Measurements from ENCODE around the gene PLCD1.
"Not testable (repeated sequence)": the region's sequence is repeated elsewhere in the genome, so short reads cannot be mapped to it uniquely, and the experiment has no call there.

The PLCD1 gene

DNA sequence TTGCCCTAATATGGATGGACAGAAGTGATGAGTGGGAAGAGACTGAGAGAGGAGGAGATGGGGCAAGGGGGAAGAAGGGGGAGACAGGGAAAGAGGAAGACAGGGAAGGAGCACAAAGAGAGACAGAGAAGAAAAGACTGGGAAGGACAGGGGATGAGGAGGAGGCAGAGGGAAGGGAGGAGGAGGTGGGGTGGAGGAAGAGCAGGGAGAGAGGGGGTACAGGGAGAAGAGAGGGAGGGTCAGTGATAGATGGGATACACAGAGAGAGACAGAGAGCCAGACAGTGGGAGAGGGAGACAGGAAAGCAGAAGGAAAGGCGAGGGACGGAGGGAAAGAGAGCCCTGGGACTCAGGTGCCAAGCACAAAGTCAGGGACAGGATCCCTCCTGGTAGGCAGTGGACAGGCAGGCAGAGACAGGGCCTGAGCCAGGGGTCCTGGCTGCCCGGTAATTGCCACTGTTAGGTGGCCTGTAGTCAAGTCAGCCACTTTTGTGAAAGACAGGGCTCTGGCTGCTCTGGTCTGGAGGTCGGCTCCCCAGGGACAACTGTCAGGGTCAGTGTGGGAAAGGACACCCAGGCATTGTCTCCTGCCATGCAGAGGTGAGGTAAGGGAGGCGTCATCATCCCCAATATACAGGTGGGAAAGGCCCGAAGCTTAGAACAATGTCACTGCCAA, 29.1 kb downstream of the PLCD1 start:
- no peak for DNase-seq (ENCODE audit: low spot score)

DNA sequence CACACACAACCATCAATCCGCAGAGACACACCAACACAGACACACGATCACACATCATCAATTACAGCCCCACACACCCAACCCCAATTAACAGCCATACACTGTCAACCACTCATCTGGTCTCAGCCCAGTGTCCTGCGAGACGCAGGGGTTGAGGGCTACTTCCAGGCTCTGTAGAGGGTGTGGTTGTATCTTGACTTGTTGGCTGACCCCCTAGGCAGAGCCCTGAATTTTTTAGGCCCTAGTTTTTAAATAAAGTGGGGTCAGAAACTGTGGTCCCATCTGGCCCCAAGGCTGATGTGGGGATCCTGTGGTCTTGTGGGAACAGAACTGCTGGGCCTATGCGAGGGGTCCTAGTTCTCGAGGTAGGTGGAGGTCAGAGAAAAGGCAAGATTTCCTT, 29.6 kb downstream of the PLCD1 start:
- DNase-seq (ENCODE audit: low spot score): no peak

DNA sequence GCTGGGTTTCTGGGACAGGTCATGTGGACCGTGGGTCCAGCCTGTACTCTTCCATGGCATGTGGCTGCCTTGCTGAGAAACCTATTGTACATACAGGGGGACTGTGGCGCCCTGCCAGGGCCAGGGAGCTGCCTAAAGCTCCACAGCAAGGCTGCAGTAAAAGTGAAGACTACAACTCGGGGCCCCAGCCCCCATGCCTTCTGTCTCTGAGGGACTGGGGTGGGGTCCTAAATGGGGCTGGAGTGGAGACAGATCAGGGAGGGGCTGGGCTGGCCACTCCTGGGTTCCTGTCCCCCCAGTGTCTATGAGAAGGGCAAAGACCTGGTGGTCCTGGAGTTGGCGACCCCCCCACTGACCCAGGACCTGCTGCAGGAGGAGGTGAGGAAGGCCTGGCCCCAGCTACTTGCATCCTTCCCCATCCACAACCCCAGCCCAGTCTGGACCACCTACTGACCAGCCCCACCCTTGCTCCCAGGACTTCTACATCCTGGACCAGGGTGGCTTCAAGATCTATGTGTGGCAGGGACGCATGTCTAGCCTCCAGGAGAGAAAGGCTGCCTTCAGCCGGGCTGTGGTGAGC, 31.6 kb downstream of the PLCD1 start:
- DNase-seq (ENCODE audit: low spot score): no peak

DNA sequence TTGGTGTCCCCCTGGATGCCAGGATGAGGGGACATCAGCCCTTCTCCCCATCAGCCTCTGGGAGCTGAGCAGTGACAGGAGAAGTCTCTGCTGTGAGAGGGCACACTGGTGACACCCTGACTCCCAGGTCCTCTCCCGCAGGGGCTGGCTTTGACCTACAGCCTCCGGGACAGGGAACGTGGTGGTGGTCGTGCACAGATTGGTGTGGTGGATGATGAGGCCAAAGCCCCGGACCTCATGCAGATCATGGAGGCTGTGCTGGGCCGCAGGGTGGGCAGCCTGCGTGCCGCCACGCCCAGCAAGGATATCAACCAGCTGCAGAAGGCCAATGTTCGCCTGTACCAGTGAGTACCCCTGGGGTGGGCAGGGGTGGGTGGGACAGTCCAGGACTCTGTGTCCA, 32.1 kb downstream of the PLCD1 start:
- no peak for DNase-seq (ENCODE audit: low spot score)

DNA sequence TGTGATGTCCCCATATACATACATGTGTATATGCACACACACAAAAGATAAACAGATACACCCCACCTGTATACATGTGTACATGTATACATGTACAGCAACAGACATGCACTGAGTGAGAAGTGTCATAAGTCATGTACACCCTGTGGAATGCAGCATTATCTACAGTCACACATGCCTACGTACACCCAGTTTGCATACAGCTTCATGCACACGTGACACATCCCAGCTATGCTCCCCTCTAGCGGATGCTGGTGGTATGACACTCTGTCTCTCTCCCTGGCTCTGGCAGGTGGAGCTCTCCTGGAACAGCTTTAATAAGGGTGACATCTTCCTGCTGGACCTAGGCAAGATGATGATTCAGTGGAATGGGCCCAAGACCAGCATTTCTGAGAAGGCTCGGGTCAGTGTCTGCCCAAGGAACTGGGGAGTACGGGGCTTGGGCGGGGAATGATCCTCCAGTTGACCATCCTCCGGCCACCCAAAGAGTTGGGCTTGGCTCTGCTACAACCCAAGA, 32.6 kb downstream of the PLCD1 start:
- peak; percentile 88 for DNase-seq (ENCODE audit: low spot score)

DNA sequence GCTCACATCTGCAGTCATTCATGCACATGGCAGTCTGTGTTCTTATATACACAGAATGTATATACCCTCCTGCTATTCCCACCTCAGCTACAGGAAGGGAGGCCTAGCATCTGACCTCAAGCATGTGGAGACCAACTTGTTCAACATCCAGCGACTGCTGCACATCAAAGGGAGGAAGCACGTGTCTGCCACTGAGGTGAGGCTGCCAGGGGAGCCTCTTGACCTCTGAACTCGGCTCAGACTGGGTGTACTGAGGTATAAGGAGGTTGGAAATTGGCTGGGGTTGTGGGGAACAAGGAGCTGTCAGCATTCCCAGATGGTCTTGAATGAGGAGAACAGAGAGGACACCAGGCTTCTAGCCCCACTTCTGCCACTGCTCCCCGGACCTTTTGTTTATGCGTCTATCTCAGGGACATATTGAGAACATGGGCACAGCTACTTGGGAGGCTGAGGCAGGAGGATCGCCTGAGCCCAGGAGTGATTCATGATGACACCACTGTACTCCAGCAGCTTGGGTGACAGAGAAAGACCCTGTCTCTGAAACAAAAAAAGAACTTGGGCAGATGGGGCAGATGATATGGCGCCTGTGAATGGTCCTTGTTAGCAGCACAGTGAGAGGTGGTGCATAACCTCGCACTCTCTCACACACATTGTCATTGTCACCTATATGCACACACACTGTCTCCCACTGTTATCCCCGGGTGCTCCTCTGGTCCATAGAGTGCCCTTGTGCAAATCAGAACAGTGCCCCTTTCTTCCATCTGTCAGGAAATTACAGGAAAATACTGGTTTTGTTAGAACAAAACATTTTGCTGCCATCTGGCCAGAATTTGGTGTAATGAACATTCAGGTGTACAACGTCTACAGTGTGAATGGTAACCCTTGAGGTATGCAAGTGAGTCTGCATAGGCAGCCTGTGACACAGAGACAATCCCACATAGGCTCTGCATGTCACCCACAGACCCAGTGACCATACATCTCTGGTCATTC, 33.5 kb downstream of the PLCD1 start:
- no peak for DNase-seq (ENCODE audit: low spot score)

DNA sequence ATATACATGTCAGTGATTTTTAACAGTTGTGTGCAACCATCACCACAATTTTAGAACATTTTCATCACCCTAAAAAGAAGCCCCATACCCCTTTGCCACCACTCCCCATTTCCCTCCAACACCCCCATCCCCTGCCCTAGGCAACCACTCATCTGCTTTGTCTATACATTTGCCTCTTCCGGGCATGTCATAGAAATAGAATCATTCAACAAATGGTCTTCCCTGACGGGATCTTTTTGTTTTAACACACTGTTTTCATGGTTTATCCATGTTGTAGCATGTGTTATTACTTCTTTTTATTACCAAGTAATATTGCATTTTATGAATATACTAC, 34.8 kb downstream of the PLCD1 start:
- no peak for DNase-seq (ENCODE audit: low spot score)

DNA sequence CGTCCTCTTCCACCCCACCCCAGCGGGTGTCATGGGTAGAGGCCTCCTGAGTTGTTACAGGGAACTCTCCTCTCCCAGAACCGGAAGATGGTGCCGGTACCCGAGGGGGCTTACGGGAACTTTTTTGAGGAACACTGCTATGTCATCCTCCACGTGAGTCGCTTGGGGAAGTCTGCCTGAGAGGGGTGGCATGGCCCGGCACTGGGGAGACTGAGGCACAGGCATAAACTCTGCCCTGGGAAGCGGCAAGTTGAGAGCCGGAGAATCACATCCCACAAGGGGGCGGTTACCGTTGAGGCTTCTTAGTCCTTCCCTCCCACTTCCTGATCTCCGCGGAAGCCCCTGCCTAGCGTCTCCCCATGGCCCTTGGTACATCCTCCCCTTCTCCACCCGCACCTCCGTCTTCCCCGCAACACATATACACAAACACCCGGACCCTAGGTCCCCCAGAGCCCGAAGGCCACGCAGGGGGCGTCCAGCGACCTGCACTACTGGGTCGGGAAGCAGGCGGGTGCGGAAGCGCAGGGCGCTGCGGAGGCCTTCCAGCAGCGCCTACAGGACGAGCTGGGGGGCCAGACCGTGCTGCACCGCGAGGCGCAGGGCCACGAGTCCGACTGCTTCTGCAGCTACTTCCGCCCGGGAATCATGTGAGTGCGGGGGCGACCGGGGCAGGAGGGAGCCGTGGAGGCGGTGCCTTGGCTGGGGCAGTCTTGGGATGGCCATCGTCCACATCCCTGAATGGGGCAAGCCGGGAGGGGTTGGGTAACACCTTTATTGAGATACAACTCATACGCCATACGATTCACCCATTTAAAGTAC, 35.4 kb downstream of the PLCD1 start:
- DNase-seq (ENCODE audit: low spot score): peak; percentile 88

DNA sequence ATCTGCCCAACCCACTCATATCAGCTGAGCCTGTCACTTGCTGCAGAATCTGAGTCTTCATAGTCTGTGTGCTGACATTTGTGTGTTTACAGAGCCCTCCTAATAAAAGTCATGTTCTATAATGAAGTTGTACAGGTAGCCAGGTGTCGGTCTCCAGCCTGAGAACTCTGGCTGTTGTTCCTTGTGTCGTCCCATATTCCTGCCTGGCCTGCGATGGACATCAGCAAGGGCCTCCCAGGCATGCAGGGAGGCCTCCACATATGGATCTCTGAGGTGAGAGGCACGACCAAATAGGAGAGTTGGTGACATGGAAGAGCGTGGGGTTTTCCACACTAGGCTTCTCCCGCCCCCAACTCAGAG, 36.0 kb downstream of the PLCD1 start:
- no peak for DNase-seq (ENCODE audit: low spot score)

DNA sequence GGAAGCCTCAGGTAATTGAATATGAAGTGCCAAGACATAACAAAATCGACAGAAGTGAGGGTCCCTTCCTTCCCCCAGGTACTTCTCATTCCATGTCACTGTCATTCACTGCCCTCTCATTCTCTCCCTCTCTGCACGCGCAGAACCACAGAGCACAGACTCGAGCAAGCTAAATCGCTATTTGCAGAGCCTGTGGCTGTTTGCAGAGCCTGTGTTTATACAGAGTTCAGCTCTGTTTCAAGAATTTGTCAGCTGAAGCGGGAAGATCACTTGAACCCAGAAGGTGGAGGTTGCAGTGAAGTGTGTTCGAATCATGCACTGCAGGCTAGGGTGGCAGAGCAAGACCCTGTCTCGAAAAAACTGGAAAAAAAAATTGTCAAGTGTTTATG, 36.4 kb downstream of the PLCD1 start:
- DNase-seq (ENCODE audit: low spot score): no peak

DNA sequence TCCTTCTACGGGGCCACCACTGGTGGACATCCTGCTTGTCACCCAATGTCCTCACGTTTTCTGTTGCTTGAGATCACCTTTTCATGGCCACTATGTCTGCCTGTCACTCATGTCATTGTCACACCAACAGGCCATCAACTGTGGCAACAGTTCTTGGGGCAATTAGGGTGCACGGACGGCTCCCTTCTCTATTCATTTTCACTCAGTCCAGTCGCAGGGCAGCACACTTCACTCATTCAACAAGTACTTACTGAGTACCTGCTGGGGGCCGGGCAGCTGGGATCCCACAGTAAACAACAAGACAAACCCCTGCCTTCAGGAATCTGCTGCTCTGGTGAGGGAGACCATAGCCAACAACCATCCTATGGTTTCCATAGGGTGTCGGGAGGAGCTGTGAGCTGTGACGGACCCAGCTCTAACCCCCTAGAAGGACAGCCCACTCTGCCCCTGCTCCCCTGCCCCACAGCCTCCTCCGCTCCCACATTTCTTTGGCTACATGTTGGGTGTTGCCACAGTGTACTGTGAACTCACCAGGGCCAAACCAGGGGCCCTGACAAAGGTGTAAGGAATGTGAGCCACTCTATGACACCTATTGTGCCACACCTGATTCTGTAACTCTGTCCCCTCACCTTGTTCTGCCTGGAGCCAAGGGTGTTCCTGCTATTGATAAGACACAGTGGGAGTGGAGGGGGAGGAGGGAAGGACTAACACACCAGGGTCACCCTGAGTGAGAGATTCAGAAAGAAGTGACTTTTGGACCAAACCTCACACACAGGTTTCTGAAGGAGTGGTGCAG, 37.0 kb downstream of the PLCD1 start:
- no peak for DNase-seq (ENCODE audit: low spot score)

DNA sequence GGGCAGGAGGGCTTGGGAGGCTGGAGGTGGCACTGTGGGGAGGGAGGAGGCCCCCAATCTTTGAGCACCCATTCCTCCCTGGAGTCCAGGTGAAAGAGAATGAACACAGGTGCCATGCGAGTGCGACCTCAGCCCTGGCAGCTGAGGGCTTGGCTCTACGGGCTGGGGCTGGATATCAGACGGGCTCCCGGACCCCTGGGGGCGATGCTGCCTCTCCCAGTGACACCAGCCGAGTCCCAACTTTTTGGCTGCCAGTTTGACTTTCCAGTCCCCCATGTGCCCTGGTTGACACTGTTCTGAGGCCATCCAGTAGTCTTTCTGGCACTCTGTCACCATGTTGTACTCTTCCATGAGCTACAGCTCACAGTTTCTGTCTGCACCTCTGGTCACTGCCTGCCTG, 37.6 kb downstream of the PLCD1 start:
- no peak for DNase-seq (ENCODE audit: low spot score)

DNA sequence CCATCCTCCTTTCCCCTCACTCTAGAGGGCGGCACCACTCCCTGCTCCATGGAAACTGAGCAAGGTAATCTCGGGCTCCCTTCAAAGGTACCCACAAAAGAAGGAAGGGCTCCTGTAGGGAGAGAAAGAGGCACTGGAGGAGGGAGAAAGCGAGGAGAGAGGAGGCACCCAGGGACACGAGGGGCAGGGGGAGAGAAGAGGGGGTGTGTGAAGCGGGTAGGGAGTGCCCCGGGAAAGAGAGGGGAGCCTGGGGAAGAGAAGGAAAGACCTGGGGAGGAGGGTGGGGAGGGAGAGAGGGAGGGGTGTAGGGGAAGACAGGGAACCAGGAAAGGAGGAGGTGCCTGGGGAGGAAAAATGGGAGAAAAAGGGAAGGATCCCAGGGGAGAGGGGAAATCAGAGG, 38.3 kb downstream of the PLCD1 start:
- DNase-seq (ENCODE audit: low spot score): no peak

DNA sequence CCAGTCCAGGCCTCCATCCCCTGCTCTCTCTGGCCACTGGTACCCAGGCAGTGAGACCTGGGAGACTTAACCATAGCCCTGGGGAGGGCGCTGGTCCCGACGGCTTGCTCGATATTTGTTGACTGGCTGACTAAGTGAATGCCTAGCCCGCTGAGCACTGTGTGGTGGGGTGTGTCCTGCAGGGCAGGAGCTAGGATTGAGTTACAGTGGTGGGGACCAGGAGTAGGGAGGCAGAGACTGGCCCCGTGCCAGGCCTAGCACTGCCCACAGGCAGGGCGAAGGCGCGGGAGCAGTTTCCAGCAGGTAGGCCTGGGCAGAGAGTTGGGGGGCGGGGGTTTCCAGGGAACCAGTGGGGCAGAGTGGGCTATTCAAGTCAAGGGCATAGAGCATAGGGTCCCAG, 38.9 kb downstream of the PLCD1 start, which contains the start of gene VILL:
TSS of gene VILL (plus strand) at position 260 of the 400 bp plus-strand sequence. CDS start 2,887 bp downstream, outside the sequence.
- no peak for DNase-seq (ENCODE audit: low spot score)

DNA sequence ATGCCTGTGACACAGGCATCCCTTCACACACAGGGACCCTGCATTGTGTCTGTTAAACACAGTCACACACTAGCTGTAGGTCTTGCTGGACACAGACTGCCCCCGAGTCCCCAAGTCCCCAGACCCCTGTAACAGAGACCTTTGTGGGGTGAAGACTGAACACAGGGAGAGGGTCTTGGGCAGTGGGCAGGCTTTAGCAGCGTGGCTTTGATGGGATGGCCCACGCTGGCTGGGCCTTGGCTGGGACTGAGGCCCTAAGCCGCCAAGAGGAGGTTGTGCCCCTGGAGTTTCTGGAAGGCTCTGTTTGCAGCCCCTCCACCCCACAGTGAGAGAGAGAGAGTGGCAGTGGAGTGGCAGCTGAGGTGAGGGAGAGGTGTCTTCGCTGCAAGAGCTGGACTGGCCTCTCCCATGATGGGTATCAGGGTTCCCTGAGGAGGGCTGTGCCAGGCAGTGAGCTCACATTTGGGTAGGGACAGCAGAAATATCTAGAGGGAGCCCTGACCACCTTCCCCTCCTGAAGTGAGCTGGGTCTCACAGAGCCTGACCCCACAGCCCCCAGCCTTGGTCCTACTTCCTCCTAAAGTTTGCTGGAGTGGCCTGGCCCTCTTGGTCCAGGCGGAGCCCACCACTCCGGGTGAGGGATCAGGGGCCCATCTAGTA, 39.5 kb downstream of the PLCD1 start:
- DNase-seq (ENCODE audit: low spot score): no peak

DNA sequence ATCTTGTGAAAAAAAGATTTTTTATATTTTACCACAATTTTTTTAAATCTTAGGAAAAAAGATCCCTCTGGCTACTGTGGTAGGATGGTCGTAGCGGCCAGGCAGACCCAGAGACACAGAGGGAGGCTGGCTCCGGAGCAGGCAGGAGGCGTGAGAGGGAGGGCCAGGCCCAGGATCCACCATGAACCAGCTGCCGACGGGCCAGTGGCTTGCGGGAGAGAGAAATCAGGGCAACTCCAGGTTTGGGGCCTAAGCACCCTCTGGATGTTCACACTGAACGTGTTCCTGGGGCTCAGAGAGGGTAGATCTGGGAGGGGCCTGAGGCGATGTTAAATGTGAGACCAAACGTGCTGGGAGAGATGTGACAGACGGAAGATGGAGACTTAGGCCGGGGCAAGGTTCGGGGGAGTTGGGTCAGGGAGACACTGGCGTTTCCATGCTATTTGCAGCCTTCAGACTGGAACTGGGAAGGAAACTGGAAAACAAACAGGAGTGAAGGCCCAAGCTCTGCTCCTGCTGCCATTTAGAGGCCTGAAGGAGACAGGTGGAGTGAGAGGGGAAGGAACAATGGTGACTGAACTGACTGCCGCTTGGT, 40.4 kb downstream of the PLCD1 start:
- no peak for DNase-seq (ENCODE audit: low spot score)

DNA sequence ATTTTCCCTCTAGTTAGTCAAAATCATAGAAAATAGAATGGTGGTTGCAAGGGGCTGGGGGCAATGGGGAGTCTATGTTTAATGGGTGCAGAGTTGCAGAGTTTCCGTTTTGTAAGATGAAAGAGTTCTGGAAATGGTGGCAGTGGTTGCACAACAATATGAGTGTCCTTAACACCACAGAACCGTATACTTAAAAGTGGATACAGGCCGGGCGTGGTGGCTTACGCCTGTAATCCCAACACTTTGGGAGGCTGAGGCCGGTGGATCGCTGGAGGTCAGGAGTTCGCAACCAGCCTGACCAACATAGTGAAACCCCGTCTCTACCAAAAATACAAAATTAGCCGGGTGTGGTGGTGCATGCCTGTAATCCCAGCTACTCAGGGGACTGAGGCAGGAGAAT, 41.1 kb downstream of the PLCD1 start:
- DNase-seq (ENCODE audit: low spot score): not testable (repeated sequence)

DNA sequence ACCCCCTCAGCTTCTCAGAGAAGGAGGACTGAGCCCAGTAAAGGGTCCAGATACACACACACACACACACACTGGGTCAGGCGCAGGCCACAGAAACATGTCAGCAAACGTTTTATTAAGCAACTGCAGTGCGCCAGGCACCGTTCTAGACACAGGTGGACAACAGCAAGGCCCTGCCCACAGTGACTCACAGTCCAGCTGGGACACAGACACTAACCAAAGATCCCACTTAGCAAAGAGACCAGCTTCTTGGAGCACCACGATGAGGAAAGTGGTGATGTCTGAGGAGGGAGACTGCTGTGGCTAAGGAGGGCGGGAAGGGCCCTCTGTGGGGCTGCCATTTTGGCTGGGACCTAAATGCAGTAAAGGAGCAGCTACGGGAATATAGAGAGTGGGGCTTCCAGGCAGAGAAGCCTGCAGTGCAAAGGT, 41.7 kb downstream of the PLCD1 start:
- no peak for DNase-seq (ENCODE audit: low spot score)

DNA sequence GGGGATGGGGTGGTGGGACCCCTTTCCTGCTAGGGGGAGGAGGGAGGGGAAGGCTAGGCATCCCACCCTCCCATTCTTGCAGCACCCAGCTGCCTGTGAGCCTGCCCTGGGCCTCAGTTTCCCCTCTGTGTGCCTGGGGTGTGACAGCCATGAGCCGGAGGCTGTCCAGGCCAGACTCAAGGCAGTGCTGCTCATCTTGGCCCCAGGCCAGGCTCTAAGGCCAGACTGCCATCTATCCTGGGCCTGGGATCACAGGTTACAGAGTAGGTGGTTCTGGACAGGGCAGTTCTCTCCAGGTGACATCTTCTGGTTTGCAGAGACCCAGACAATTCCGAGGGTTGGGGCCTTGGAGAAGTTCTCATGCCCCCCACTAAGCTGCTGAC, 42.1 kb downstream of the PLCD1 start:
- DNase-seq (ENCODE audit: low spot score): no peak

Measured in COLO829 (cell line).